K562 (cell line): ENCODE data around the gene TRAIP. TPM values are rescaled to one million over a fixed set of nuclear protein-coding genes. Genes with fewer than 3 reads are reported as not detected.

Experiments used
- ATF1 ChIP-seq, 2 experiments: fragments of 450-650 bp in 1 of 2; IDR thresholded peaks; 2 replicates each; pipeline ENCODE4 v1.6.1; 2016; ENCODE audit warnings: missing compliant biosample characterization in 1 of 2, missing genetic modification characterization in 1 of 2
- MEIS2 ChIP-seq: fragments of 450-650 bp; IDR thresholded peaks from 2 replicates; pipeline ENCODE4 v1.6.1; 2014; ENCODE audit warnings: mild to moderate bottlenecking; ENCODE audit not compliant: partially characterized antibody
- ZFX ChIP-seq: sonication (generic); formaldehyde crosslinking; IDR thresholded peaks from 2 replicates; pipeline ENCODE4 v1.8.0; 2022; ENCODE audit warnings: mild to moderate bottlenecking, missing genetic modification reagents, moderate library complexity
- polyA plus RNA-seq, 8 experiments: library from polyadenylated mRNA; depleted of rRNA in 4 of 8; stranded (reverse) in 5 of 8; unstranded in 3 of 8; fragments of >200 nt; fragmentation: Nextera tagmentation in 2 of 8; fragmentation: Illumina TruSeq in 1 of 8; extraction: Ambion mirVana in 2 of 8; extraction: Trizol in 1 of 8; gene quantifications; 2 replicates each; pipeline versions ENCODE4 v1.2.1 to v1.2.3, GENCODE V29; 2011 to 2014; ENCODE audit warnings: inconsistent platforms in 1 of 8, missing spikeins in 1 of 8
- total RNA-seq, 7 experiments: library from RNA; depleted of rRNA in 6 of 7; stranded (reverse); fragments of >200 nt in 6 of 7; fragmentation: Illumina TruSeq in 2 of 7; extraction: Trizol in 2 of 7; gene quantifications; 2 replicates each; pipeline versions ENCODE4 v1.2.1 to v1.2.3, GENCODE V29; 2011 to 2021; ENCODE audit warnings: low replicate concordance in 1 of 7
- TF ChIP-seq, protein P1 (sequence below): sonication (generic); formaldehyde crosslinking; IDR thresholded peaks from 2 replicates; pipeline ENCODE4 v1.4.0; 2020; ENCODE audit warnings: mild to moderate bottlenecking, missing genetic modification reagents
- TF ChIP-seq, protein P2 (sequence below): fragments of 450-650 bp; formaldehyde crosslinking; IDR thresholded peaks from 2 replicates; pipeline ENCODE4 v1.4.0; 2020; ENCODE audit warnings: mild to moderate bottlenecking, moderate library complexity

The TRAIP gene
- total and polyA plus RNA-seq, 9 of the 15 experiments (the other 6 are each of a cell fraction or from before 2014, with no cell fraction given): 14.3 to 38.6 (median 21.2) TPM

DNA sequence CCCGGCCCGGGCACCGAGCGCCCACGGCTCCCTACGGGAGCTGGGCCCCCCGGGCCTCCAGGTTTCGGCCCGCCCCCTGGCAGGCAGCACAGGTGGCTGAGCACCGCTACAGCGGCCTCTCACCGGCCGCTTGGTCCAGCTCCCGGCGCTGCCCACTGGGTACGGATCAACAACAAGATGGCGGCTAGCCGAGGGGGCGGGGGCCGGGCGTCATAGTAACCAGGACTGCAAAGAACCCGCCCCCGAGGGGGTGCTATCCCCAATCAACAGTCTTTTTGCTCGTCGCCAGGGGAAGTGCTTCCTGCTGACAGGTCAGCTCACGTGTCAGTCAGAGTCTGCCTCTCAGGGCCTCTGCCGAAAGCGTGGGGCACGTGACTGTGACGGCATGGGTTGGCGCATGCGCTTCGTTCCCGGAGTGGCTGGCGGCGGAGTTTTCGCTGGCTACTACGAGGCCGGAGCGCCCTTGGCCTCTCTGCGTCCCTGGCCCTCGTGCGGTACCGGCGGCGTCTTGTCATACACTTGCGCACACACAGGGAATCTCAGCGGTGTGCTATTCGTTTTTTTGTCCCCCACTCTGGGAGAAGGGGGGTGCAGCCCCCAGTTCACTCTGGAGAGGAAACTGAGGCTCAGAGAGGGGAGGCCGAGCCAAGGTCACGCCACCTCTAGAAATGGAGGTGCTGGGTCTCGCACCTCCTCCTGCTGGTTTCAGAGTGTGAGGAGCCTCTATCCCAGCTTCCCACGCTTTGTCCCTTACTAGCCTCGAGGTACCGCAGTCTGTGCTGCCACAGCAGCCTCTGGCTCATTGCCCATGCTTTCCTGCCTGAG is 69.8 kb downstream of the TRAIP start, which contains the start of gene IP6K1 (continued):
- TF ChIP-seq, protein P1, sequence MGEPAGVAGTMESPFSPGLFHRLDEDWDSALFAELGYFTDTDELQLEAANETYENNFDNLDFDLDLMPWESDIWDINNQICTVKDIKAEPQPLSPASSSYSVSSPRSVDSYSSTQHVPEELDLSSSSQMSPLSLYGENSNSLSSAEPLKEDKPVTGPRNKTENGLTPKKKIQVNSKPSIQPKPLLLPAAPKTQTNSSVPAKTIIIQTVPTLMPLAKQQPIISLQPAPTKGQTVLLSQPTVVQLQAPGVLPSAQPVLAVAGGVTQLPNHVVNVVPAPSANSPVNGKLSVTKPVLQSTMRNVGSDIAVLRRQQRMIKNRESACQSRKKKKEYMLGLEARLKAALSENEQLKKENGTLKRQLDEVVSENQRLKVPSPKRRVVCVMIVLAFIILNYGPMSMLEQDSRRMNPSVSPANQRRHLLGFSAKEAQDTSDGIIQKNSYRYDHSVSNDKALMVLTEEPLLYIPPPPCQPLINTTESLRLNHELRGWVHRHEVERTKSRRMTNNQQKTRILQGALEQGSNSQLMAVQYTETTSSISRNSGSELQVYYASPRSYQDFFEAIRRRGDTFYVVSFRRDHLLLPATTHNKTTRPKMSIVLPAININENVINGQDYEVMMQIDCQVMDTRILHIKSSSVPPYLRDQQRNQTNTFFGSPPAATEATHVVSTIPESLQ (CRISPR knock-in tag): 0 out of 2 replicates have a peak, but pooled peaks have one; percentile 43
- peak; percentile 98 for TF ChIP-seq ZFX
- TF ChIP-seq MEIS2: peak; percentile 82
- TF ChIP-seq, protein P2, sequence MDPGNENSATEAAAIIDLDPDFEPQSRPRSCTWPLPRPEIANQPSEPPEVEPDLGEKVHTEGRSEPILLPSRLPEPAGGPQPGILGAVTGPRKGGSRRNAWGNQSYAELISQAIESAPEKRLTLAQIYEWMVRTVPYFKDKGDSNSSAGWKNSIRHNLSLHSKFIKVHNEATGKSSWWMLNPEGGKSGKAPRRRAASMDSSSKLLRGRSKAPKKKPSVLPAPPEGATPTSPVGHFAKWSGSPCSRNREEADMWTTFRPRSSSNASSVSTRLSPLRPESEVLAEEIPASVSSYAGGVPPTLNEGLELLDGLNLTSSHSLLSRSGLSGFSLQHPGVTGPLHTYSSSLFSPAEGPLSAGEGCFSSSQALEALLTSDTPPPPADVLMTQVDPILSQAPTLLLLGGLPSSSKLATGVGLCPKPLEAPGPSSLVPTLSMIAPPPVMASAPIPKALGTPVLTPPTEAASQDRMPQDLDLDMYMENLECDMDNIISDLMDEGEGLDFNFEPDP: no peak
- TF ChIP-seq ATF1 (CRISPR knock-in tag; IDR thresholded peaks at IDR 0.05): no peak
- peak; percentile 94 for TF ChIP-seq ATF1 (tag; IDR thresholded peaks at IDR 0.05)
- TF ChIP-seq, all 486 proteins: peak for 116
